Colonic mucosa (tissue), 4 donors: ENCODE measurements around the gene HIVEP3. TPM values are rescaled to one million over a fixed set of nuclear protein-coding genes. Genes with fewer than 3 reads are reported as not detected.

Experiments
- DNase-seq: peaks from one replicate; pipeline ENCODE4 v3.0.0-alpha.2; 2020
- H3K27ac ChIP-seq: fragments of 200-600 bp; one replicate; pipeline ENCODE4 v1.8.0; 2021
- H3K27me3 ChIP-seq: fragments of 200-600 bp; one replicate; pipeline ENCODE4 v1.8.0; 2021
- H3K36me3 ChIP-seq: fragments of 200-600 bp; one replicate; pipeline ENCODE4 v1.8.0; 2021
- H3K4me1 ChIP-seq: fragments of 200-600 bp; one replicate; pipeline ENCODE4 v1.8.0; 2021; ENCODE audit warnings: mild to moderate bottlenecking
- H3K4me3 ChIP-seq: fragments of 200-600 bp; one replicate; pipeline ENCODE4 v1.8.0; 2021
- H3K9ac ChIP-seq, 2 donors: one replicate each; pipeline ENCODE4 v1.7.0; 2013; ENCODE audit warnings: control low read depth in 2 of 2, low read depth in 2 of 2, low read length in 2 of 2
- H3K9me3 ChIP-seq: fragments of 200-600 bp; one replicate; pipeline ENCODE4 v1.8.0; 2021
- CTCF ChIP-seq: fragments of 200-600 bp; IDR thresholded peaks from one replicate; pipeline ENCODE4 v1.8.0; 2022; ENCODE audit warnings: antibody characterized with exemption, mild to moderate bottlenecking
- intact Hi-C: fragments of 100-400 bp; cut with DNase I; formaldehyde crosslinking; loops from one replicate; pipeline ENCODE4 v1.14.1; 2022
- total RNA-seq, 2 donors: library from RNA; stranded (reverse); fragmentation: NEBNext Ultra II Directional in 1 of 2; extraction: Animal tissue kit (Norgen Biotek cat#: 25700) in 1 of 2; gene quantifications; one replicate each; pipeline ENCODE4 v1.2.1, GENCODE V29; 2021
- donor health status: healthy.
- donor health status: DM: no; HTN: no; CAD: no.
- donor health status: DM: no; HTN: no; CAD: no.

HIVEP3 gene
- total RNA-seq, 2 donors from 2014 or later: 1.9 to 3.3 TPM

GRCh38 chr1:41525891-41526587 lies 392.7 kb downstream of the HIVEP3 start:
- no peaks in the 10 kb centered on the region for H3K36me3 ChIP-seq
- H3K27me3 ChIP-seq: no peaks in the 10 kb centered on the region
- intact Hi-C loops: no loop called here
- no peak for TF ChIP-seq CTCF
- H3K9me3 ChIP-seq: no peaks in the 10 kb centered on the region
- H3K4me1 ChIP-seq: no peaks in the 10 kb centered on the region
- DNase-seq: no peak
- H3K4me3 ChIP-seq: no peak overlapping the region
- no peak overlapping the region for H3K9ac ChIP-seq
- no peak overlapping the region for H3K27ac ChIP-seq

- Histone ChIP-seq H3K36me3 (no peaks in the 10 kb centered on the region), H3K27ac (no peak overlapping the region), H3K4me3 (no peak overlapping the region), H3K9me3 (no peaks in the 10 kb centered on the region), H3K9ac (no peak overlapping the region), H3K27me3 (no peaks in the 10 kb centered on the region), H3K4me1 (no peaks in the 10 kb centered on the region)
- no peak for DNase-seq
- no peak for TF ChIP-seq CTCF
- intact Hi-C loops: no loop called here
Measured at GRCh38 chr1:41524676-41525675, 393.7 kb downstream of the HIVEP3 start.

- Histone ChIP-seq H3K27me3 (no peaks in the 10 kb centered on the region), H3K4me3 (no peak overlapping the region), H3K9ac (no peak overlapping the region), H3K9me3 (no peaks in the 10 kb centered on the region), H3K27ac (no peak overlapping the region), H3K36me3 (no peaks in the 10 kb centered on the region), H3K4me1 (no peaks in the 10 kb centered on the region)
- intact Hi-C loops: no loop called here
- no peak for TF ChIP-seq CTCF
- no peak for DNase-seq
Measured at GRCh38 chr1:41523949-41524675, 394.6 kb downstream of the HIVEP3 start.

- Histone ChIP-seq H3K36me3 (no peaks in the 10 kb centered on the region), H3K27me3 (no peaks in the 10 kb centered on the region), H3K27ac (no peak overlapping the region), H3K9me3 (no peaks in the 10 kb centered on the region), H3K4me3 (no peak overlapping the region), H3K9ac (no peak overlapping the region), H3K4me1 (no peaks in the 10 kb centered on the region)
- DNase-seq: no peak
- intact Hi-C loops: no loop called here
- no peak for TF ChIP-seq CTCF
Measured at GRCh38 chr1:41523071-41523470, 395.7 kb downstream of the HIVEP3 start.

- no peak for DNase-seq
- H3K4me1 ChIP-seq: no peaks in the 10 kb centered on the region
- no peaks in the 10 kb centered on the region for H3K9me3 ChIP-seq
- no peak for TF ChIP-seq CTCF
- intact Hi-C loops: no loop called here
- H3K27me3 ChIP-seq: no peaks in the 10 kb centered on the region
- no peak overlapping the region for H3K4me3 ChIP-seq
- H3K9ac ChIP-seq: no peak overlapping the region
- H3K27ac ChIP-seq: no peak overlapping the region
- H3K36me3 ChIP-seq: no peaks in the 10 kb centered on the region
Measured at GRCh38 chr1:41521766-41522165, 397.0 kb downstream of the HIVEP3 start.
